Spleen (tissue), 11 donors: ENCODE data around the gene KSR2. TPM values are rescaled to one million over a fixed set of nuclear protein-coding genes. Genes with fewer than 3 reads are reported as not detected.

Source experiments
- DNase-seq: peaks from one replicate; pipeline ENCODE4 v3.0.0-alpha.2; 2020
- H3K27ac ChIP-seq, 8 donors: fragments of 200-600 bp; sonication (generic) in 7 of 8; 1 replicate in 4 of 8; 2 replicates in 4 of 8; pipeline versions ENCODE4 v1.5.0 to v1.8.0; 2016 to 2021; ENCODE audit warnings: inconsistent platforms in 4 of 8, mild to moderate bottlenecking in 4 of 8, moderate library complexity in 1 of 8
- H3K27me3 ChIP-seq, 7 donors: fragments of 200-600 bp; sonication (generic) in 6 of 7; replicated peaks in 1 of 7; 1 replicate in 4 of 7; 2 replicates in 3 of 7; pipeline versions ENCODE4 v1.5.0 to v1.8.0; 2016 to 2021; ENCODE audit warnings: inconsistent platforms in 3 of 7, mild to moderate bottlenecking in 1 of 7
- H3K36me3 ChIP-seq, 6 donors: fragments of 200-600 bp; sonication (generic) in 5 of 6; 1 replicate in 4 of 6; 2 replicates in 2 of 6; pipeline versions ENCODE4 v1.5.0 to v1.8.0; 2016 to 2021; ENCODE audit warnings: inconsistent platforms in 2 of 6
- H3K4me1 ChIP-seq, 6 donors: fragments of 200-600 bp; sonication (generic) in 5 of 6; 1 replicate in 3 of 6; 2 replicates in 3 of 6; pipeline versions ENCODE4 v1.5.0 to v1.8.0; 2016 to 2021; ENCODE audit warnings: inconsistent platforms in 3 of 6
- H3K4me3 ChIP-seq, 8 donors: fragments of 200-600 bp; sonication (generic) in 7 of 8; 1 replicate in 4 of 8; 2 replicates in 4 of 8; pipeline versions ENCODE4 v1.5.0 to v1.8.0; 2016 to 2021; ENCODE audit warnings: inconsistent platforms in 4 of 8, mild to moderate bottlenecking in 4 of 8, moderate library complexity in 2 of 8
- H3K9me3 ChIP-seq, 8 donors: fragments of 200-600 bp; sonication (generic) in 7 of 8; 1 replicate in 4 of 8; 2 replicates in 4 of 8; pipeline versions ENCODE4 v1.5.0 to v1.8.0; 2016 to 2021; ENCODE audit warnings: inconsistent platforms in 4 of 8
- POLR2A ChIP-seq, 3 donors: fragments of 450-650 bp; IDR thresholded peaks; one replicate each; pipeline ENCODE4 v1.5.1; 2017; ENCODE audit warnings: antibody characterized with exemption in 3 of 3, mild to moderate bottlenecking in 1 of 3
- POLR2AphosphoS5 ChIP-seq, 3 donors: sonication (generic); formaldehyde crosslinking; IDR thresholded peaks; one replicate each; pipeline ENCODE4 v1.5.1; 2017; ENCODE audit warnings: antibody characterized with exemption in 3 of 3
- WGBS, 5 donors: extraction: QIAGEN DNeasy Blood & Tissue Kit in 3 of 5; methylation state at CpG; one replicate each; pipeline versions ENCODE4 v1.1.5 to v1.1.7; 2013 to 2018; 5-methylcytosine and 5-hydroxymethylcytosine counted together
- intact Hi-C: fragments of 100-400 bp; cut with DNase I; formaldehyde crosslinking; loops from one replicate; pipeline ENCODE4 v1.15.0; 2023; ENCODE audit warnings: low total_unique reads
- polyA plus RNA-seq, 3 donors: library from polyadenylated mRNA; stranded (reverse); fragments of 200-250 nt; gene quantifications; one replicate each; pipeline ENCODE4 v1.2.1, GENCODE V29; 2013
- total RNA-seq, 7 donors: library from RNA; depleted of rRNA in 3 of 7; stranded (reverse); fragments of >200 nt in 3 of 7; fragmentation: NEBNext Ultra II Directional in 4 of 7; extraction: Animal tissue kit (Norgen Biotek cat#: 25700) in 4 of 7; gene quantifications; one replicate each; pipeline versions ENCODE4 v1.1.0 to v1.2.1, GENCODE V29; 2016 to 2021
- TF ChIP-seq, protein P1 (sequence below), 11 experiments: fragments of 200-600 bp in 7 of 11; fragments of 450-650 bp in 4 of 11; sonication (generic) in 4 of 11; IDR thresholded peaks in 8 of 11; conservative IDR thresholded peaks in 3 of 11; 1 replicate in 7 of 11; 2 replicates in 4 of 11; pipeline versions ENCODE4 v1.4.0 to v1.8.0; 2016 to 2021; ENCODE audit warnings: antibody characterized with exemption in 11 of 11, inconsistent platforms in 4 of 11, mild to moderate bottlenecking in 1 of 11
- donor health status: healthy with polysubstance abuse.
- donor health status: DM: no; HTN: no; CAD: no; lungs with moderate emphysema.
- donor health status: DM: no; HTN: no; CAD: no.
- donor health status: Bipolar disorder and iron deficiency.
- donor health status: healthy.
- donor health status: DM: no; HTN: no; CAD: no.
- donor health status: DM: yes; HTN: yes; CAD: no.

The KSR2 gene
- total and polyA plus RNA-seq, 10 donors, result under 0.01 to 0.09 (median 0.02) TPM; not detected in 4

DNA sequence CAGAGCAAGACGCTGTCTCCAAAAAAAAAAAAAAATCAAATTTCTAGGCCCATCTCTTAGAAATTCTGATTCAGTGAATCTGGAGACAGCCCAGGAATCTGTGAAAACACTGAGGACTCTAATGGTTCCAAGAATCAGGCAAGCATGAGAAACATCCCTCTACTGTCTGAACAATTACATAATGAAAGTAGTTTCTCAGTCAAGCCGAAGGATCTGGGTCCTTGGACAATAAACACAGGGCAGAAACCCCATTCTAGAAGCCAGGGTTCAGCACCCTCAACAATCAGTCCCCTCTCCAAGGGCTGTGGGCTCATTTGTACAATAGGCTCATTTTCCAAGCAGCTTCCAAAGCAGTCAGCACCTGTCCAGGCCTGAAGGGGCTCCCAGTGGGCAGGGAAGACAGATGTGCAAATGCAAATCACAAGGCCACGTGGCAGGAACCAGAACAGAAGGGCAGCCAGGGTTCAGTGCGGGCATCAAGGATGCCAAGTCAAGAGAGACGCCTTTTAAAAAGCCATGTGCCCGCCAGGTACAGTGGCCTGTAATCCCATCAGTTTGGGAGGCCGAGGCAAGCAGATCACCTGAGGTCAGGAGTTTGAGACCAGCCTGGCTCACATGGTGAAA is 96.1 kb downstream of the KSR2 start:
- H3K4me1 ChIP-seq, result peaks cover 0 to 6% (median 3%) of the 10 kb centered on the region in 6 donors
- no peak overlapping the region for H3K4me3 ChIP-seq
- peaks cover 0 to 2% (median 0%) of the 10 kb centered on the region in 8 donors for H3K9me3 ChIP-seq
- no peak overlapping the region for H3K27ac ChIP-seq
- no peak for TF ChIP-seq POLR2AphosphoS5 (IDR thresholded peaks at IDR 0.05)
- TF ChIP-seq, protein P1, sequence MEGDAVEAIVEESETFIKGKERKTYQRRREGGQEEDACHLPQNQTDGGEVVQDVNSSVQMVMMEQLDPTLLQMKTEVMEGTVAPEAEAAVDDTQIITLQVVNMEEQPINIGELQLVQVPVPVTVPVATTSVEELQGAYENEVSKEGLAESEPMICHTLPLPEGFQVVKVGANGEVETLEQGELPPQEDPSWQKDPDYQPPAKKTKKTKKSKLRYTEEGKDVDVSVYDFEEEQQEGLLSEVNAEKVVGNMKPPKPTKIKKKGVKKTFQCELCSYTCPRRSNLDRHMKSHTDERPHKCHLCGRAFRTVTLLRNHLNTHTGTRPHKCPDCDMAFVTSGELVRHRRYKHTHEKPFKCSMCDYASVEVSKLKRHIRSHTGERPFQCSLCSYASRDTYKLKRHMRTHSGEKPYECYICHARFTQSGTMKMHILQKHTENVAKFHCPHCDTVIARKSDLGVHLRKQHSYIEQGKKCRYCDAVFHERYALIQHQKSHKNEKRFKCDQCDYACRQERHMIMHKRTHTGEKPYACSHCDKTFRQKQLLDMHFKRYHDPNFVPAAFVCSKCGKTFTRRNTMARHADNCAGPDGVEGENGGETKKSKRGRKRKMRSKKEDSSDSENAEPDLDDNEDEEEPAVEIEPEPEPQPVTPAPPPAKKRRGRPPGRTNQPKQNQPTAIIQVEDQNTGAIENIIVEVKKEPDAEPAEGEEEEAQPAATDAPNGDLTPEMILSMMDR (IDR thresholded peaks at IDR 0.05 in 8 of 11, conservative IDR thresholded peaks at IDR 0.05 in 3 of 11), result no peak
- TF ChIP-seq POLR2A (IDR thresholded peaks at IDR 0.05), result no peak
- H3K36me3 ChIP-seq, result no peaks in the 10 kb centered on the region
- intact Hi-C loops, result no loop called here
- no peak for DNase-seq
- 77 to 87% (median 80%) methylated on average over 7 of the region's 7 CpGs for WGBS, 5 donors
- peaks cover 0 to 26% (median 12%) of the 10 kb centered on the region in 7 donors for H3K27me3 ChIP-seq

DNA sequence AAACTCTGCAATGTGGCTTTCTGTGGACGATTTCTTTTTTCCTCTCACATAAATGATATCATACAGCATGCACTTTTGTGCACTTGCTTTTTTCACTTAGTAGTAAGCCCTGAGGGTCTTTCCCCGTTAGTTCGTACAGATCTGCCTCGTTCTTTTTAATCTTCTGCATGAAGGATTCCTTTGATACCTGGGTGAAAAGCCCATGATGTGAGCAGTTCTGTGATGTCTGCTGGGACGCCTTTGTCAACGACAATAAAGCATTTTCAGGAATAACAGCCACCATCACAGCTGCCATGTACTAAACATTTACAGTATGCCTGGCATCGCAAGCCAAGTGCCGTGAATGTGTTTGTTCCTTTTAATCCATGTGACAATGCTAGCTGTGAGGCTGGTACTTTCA is 99.2 kb downstream of the KSR2 start:
- TF ChIP-seq POLR2AphosphoS5 (IDR thresholded peaks at IDR 0.05) (no peak), POLR2A (IDR thresholded peaks at IDR 0.05) (no peak)
- TF ChIP-seq, protein P1 (IDR thresholded peaks at IDR 0.05 in 8 of 11, conservative IDR thresholded peaks at IDR 0.05 in 3 of 11), result no peak
- H3K27me3 ChIP-seq, result peaks cover 0 to 2% (median 0%) of the 10 kb centered on the region in 7 donors
- DNase-seq, result no peak
- H3K36me3 ChIP-seq, result no peaks in the 10 kb centered on the region
- H3K4me3 ChIP-seq, result no peak overlapping the region
- peaks cover 0 to under 1% (median 0%) of the 10 kb centered on the region in 6 donors for H3K4me1 ChIP-seq
- intact Hi-C loops, result no loop called here
- 83 to 88% (median 85%) methylated on average over 8 of the region's 8 CpGs for WGBS, 5 donors
- H3K9me3 ChIP-seq, result peaks cover 0 to 4% (median 0%) of the 10 kb centered on the region in 8 donors
- no peak overlapping the region for H3K27ac ChIP-seq

DNA sequence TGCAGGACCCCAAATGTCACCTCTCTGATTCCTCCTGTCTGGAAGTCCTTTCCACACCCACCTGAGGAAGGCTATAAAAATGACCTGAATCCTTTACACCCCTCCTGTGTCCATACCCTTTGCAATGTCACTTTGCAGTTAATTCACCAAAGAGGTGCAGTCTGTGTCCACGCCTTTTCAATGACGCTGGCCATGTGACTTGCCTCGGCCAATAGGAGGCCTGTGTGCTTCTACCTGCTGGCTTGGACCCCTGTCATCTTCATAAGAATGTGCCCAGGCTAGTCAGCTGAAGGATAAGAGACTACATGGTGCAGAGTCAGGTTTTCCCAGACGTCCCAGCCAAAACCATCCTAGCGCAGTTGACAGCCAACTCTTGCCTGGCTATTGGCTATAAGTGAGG is 101.4 kb downstream of the KSR2 start:
- Histone ChIP-seq H3K4me1 (no peaks in the 10 kb centered on the region), H3K27me3 (peaks cover 0 to 20% (median 0%) of the 10 kb centered on the region in 7 donors), H3K27ac (no peak overlapping the region), H3K4me3 (no peak overlapping the region), H3K9me3 (peaks cover 0 to 10% (median 0%) of the 10 kb centered on the region in 8 donors), H3K36me3 (no peaks in the 10 kb centered on the region)
- WGBS, 5 donors, result 67 to 84% (median 78%) methylated on average over 4 to 5 of the region's 5 CpGs
- intact Hi-C loops, result no loop called here
- no peak for TF ChIP-seq POLR2AphosphoS5 (IDR thresholded peaks at IDR 0.05)
- TF ChIP-seq, protein P1 (IDR thresholded peaks at IDR 0.05 in 8 of 11, conservative IDR thresholded peaks at IDR 0.05 in 3 of 11), result no peak
- no peak for TF ChIP-seq POLR2A (IDR thresholded peaks at IDR 0.05)
- no peak for DNase-seq

DNA sequence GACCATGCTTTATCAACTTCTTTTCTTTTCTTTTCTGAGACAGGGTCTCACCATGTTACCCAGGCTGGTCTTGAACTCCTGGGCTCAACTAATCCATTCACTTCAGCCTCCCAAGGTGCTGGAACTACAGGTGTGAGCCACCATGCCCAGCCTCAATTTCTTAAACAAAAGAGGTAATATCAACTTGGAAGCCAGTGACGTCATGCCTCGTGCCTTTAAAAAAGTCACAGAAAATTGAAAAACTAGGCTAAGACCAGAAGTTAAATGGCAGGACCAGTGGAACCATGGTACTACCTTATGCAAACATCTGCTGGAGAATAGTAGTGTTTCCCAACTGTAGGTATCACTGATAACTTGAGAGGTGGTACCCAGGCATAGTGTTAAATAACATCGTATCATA is 103.3 kb downstream of the KSR2 start:
- no peak for DNase-seq
- 79 to 89% (median 89%) methylated on average over 3 of the region's 3 CpGs for WGBS, 5 donors
- Histone ChIP-seq H3K36me3 (no peaks in the 10 kb centered on the region), H3K4me1 (no peaks in the 10 kb centered on the region), H3K4me3 (no peak overlapping the region), H3K27ac (no peak overlapping the region), H3K9me3 (peaks cover 0 to 10% (median 0%) of the 10 kb centered on the region in 8 donors), H3K27me3 (peaks cover 0 to 22% (median 0%) of the 10 kb centered on the region in 7 donors)
- intact Hi-C loops, result no loop called here
- no peak for TF ChIP-seq POLR2A (IDR thresholded peaks at IDR 0.05)
- TF ChIP-seq, protein P1 (IDR thresholded peaks at IDR 0.05 in 8 of 11, conservative IDR thresholded peaks at IDR 0.05 in 3 of 11), result no peak
- TF ChIP-seq POLR2AphosphoS5 (IDR thresholded peaks at IDR 0.05), result no peak
